Hepatocyte (in vitro differentiated cells): ENCODE data around the gene SRSF11. TPM values are rescaled to one million over a fixed set of nuclear protein-coding genes. Genes with fewer than 3 reads are reported as not detected.

Experiments used
- DNase-seq: peaks from one replicate; pipeline ENCODE4 v3.0.0-alpha.2; 2016; ENCODE audit warnings: low spot score
- H2AFZ ChIP-seq: fragments of 200-600 bp; sonication (generic); 2 replicates; pipeline ENCODE4 v1.6.0; 2016; ENCODE audit warnings: antibody characterized with exemption, mild to moderate bottlenecking
- H3K27ac ChIP-seq: fragments of 200-600 bp; sonication (generic); 2 replicates; pipeline ENCODE4 v1.5.1; 2016; ENCODE audit warnings: mild to moderate bottlenecking
- H3K27me3 ChIP-seq: fragments of 200-600 bp; sonication (generic); 2 replicates; pipeline ENCODE4 v1.6.1; 2016
- H3K36me3 ChIP-seq: fragments of 200-600 bp; sonication (generic); replicated peaks from 2 replicates; pipeline ENCODE4 v1.5.1; 2016; ENCODE audit warnings: low read depth; ENCODE audit not compliant: insufficient read depth
- H3K4me1 ChIP-seq: fragments of 200-600 bp; sonication (generic); 2 replicates; pipeline ENCODE4 v1.5.1; 2016; ENCODE audit warnings: mild to moderate bottlenecking, moderate library complexity; ENCODE audit not compliant: insufficient read depth
- H3K4me2 ChIP-seq: fragments of 200-600 bp; sonication (generic); 2 replicates; pipeline ENCODE4 v1.6.0; 2016
- H3K4me3 ChIP-seq: fragments of 200-600 bp; sonication (generic); 2 replicates; pipeline ENCODE4 v1.5.1; 2016; ENCODE audit warnings: mild to moderate bottlenecking
- H3K79me2 ChIP-seq: fragments of 200-600 bp; sonication (generic); 2 replicates; pipeline ENCODE4 v1.6.0; 2017; ENCODE audit warnings: mild to moderate bottlenecking
- H3K9me2 ChIP-seq: fragments of 200-600 bp; sonication (generic); replicated peaks from 2 replicates; pipeline ENCODE4 v1.6.0; 2017; ENCODE audit warnings: mild to moderate bottlenecking; ENCODE audit not compliant: insufficient read depth
- H3K9me3 ChIP-seq: fragments of 200-600 bp; sonication (generic); 2 replicates; pipeline ENCODE4 v1.5.1; 2016; ENCODE audit warnings: low read depth, mild to moderate bottlenecking
- H4K20me1 ChIP-seq: fragments of 200-600 bp; sonication (generic); 2 replicates; pipeline ENCODE4 v1.6.0; 2016; ENCODE audit warnings: mild to moderate bottlenecking; ENCODE audit not compliant: insufficient read depth, poor library complexity, severe bottlenecking
- CTCF ChIP-seq: fragments of 200-600 bp; sonication (generic); IDR thresholded peaks from 2 replicates; pipeline ENCODE4 v1.5.1; 2016; ENCODE audit warnings: antibody characterized with exemption, mild to moderate bottlenecking; ENCODE audit not compliant: poor library complexity
- EZH2 ChIP-seq: fragments of 200-600 bp; sonication (generic); IDR thresholded peaks from 2 replicates; pipeline ENCODE4 v1.6.1; 2016; ENCODE audit warnings: antibody characterized with exemption, mild to moderate bottlenecking, borderline replicate concordance
- EZH2phosphoT487 ChIP-seq: fragments of 200-600 bp; sonication (generic); IDR thresholded peaks from one replicate; pipeline ENCODE4 v1.6.1; 2018; ENCODE audit warnings: antibody characterized with exemption, mild to moderate bottlenecking, low read depth, moderate library complexity; ENCODE audit not compliant: unreplicated experiment, severe bottlenecking
- WGBS: methylation state at CpG from one replicate; pipeline ENCODE4 v1.1.6; 2016; ENCODE audit warnings: low lambda C conversion rate; ENCODE audit errors: missing lambda C conversion rate; 5-methylcytosine and 5-hydroxymethylcytosine counted together
- polyA plus RNA-seq: library from polyadenylated mRNA; unstranded; fragments of >200 nt; fragmentation: Nextera tagmentation; extraction: Ambion mirVana; gene quantifications from 2 replicates; pipeline ENCODE4 v1.2.1, GENCODE V29; 2016
- total RNA-seq: library from RNA; depleted of rRNA; stranded (reverse); fragments of >200 nt; gene quantifications from 2 replicates; pipeline ENCODE4 v1.2.3, GENCODE V29; 2014

The SRSF11 gene
- total and polyA plus RNA-seq, 2 experiments from 2014 or later: 161 to 185 TPM

GRCh38 chr1:70278710-70279109, 57.5 kb downstream of the SRSF11 start:
- H3K79me2 ChIP-seq: peaks cover under 1% of the 10 kb centered on the region
- H3K27me3 ChIP-seq: no peaks in the 10 kb centered on the region
- H3K9me3 ChIP-seq: no peaks in the 10 kb centered on the region
- no peak overlapping the region for H2AFZ ChIP-seq
- no peaks in the 10 kb centered on the region for H3K9me2 ChIP-seq
- H3K4me3 ChIP-seq: no peak overlapping the region
- H4K20me1 ChIP-seq: no peaks in the 10 kb centered on the region
- no peaks in the 10 kb centered on the region for H3K4me1 ChIP-seq
- DNase-seq: no peak
- no peak overlapping the region for H3K4me2 ChIP-seq
- H3K27ac ChIP-seq: no peak overlapping the region
- WGBS: 72% methylated on average over 1 of the region's 1 CpG
- H3K36me3 ChIP-seq: no peaks in the 10 kb centered on the region
- TF ChIP-seq EZH2phosphoT487: no peak
- TF ChIP-seq EZH2: no peak

GRCh38 chr1:70284366-70284765, 63.2 kb downstream of the SRSF11 start:
- DNase-seq: no peak
- Histone ChIP-seq H3K9me3 (no peaks in the 10 kb centered on the region), H3K27me3 (no peaks in the 10 kb centered on the region), H4K20me1 (no peaks in the 10 kb centered on the region), H3K4me1 (no peaks in the 10 kb centered on the region), H3K36me3 (no peaks in the 10 kb centered on the region), H2AFZ (no peak overlapping the region), H3K79me2 (peaks cover 13% of the 10 kb centered on the region), H3K4me3 (no peak overlapping the region), H3K9me2 (no peaks in the 10 kb centered on the region), H3K27ac (no peak overlapping the region), H3K4me2 (no peak overlapping the region)
- WGBS: 93% methylated on average over 2 of the region's 2 CpGs
- no peak for TF ChIP-seq EZH2phosphoT487
- TF ChIP-seq EZH2: no peak
- no peak for TF ChIP-seq CTCF

GRCh38 chr1:70286453-70286852, 65.3 kb downstream of the SRSF11 start:
- no peak overlapping the region for H3K4me2 ChIP-seq
- H3K27me3 ChIP-seq: no peaks in the 10 kb centered on the region
- peaks cover 13% of the 10 kb centered on the region for H3K79me2 ChIP-seq
- no peak overlapping the region for H3K27ac ChIP-seq
- H3K9me3 ChIP-seq: no peaks in the 10 kb centered on the region
- no peak overlapping the region for H2AFZ ChIP-seq
- WGBS: 86% methylated on average over 5 of the region's 5 CpGs
- H3K4me1 ChIP-seq: no peaks in the 10 kb centered on the region
- H3K9me2 ChIP-seq: no peaks in the 10 kb centered on the region
- no peak for TF ChIP-seq CTCF
- TF ChIP-seq EZH2: no peak
- no peak for TF ChIP-seq EZH2phosphoT487
- no peak for DNase-seq
- no peaks in the 10 kb centered on the region for H3K36me3 ChIP-seq
- no peak overlapping the region for H3K4me3 ChIP-seq
- no peaks in the 10 kb centered on the region for H4K20me1 ChIP-seq

- TF ChIP-seq CTCF (no peak), EZH2 (no peak), EZH2phosphoT487 (no peak)
- DNase-seq: no peak
These were observed 67.0 kb downstream of the SRSF11 start for GRCh38 chr1:70288166-70288565.

More at GRCh38 chr1:70288166-70288565, 67.0 kb downstream of the SRSF11 start:
- H3K79me2 ChIP-seq: peaks cover 13% of the 10 kb centered on the region
- no peaks in the 10 kb centered on the region for H4K20me1 ChIP-seq
- no peaks in the 10 kb centered on the region for H3K36me3 ChIP-seq
- H3K27me3 ChIP-seq: no peaks in the 10 kb centered on the region
- no peak overlapping the region for H2AFZ ChIP-seq
- no peaks in the 10 kb centered on the region for H3K9me3 ChIP-seq
- no peak overlapping the region for H3K4me2 ChIP-seq
- no peak overlapping the region for H3K27ac ChIP-seq
- H3K4me1 ChIP-seq: no peaks in the 10 kb centered on the region
- no peaks in the 10 kb centered on the region for H3K9me2 ChIP-seq
- no peak overlapping the region for H3K4me3 ChIP-seq
